GM12864 (cell line): ENCODE results near the gene B3GALT4.

Experiments
- DNase-seq: peaks from one replicate; pipeline ENCODE4 v3.0.0-alpha.2; 2011; ENCODE audit warnings: low read depth
- H3K4me3 ChIP-seq: 2 replicates; pipeline ENCODE4 v1.5.1; 2011; ENCODE audit warnings: mild to moderate bottlenecking, low read depth, low read length, control low read depth
- TF ChIP-seq, protein P1 (sequence below): IDR thresholded peaks from 2 replicates; pipeline ENCODE4 v1.5.1; 2011; ENCODE audit warnings: low read depth, mild to moderate bottlenecking, moderate library complexity, low read length, control low read depth, inconsistent platforms; ENCODE audit errors: missing control alignments

Gene B3GALT4

DNA sequence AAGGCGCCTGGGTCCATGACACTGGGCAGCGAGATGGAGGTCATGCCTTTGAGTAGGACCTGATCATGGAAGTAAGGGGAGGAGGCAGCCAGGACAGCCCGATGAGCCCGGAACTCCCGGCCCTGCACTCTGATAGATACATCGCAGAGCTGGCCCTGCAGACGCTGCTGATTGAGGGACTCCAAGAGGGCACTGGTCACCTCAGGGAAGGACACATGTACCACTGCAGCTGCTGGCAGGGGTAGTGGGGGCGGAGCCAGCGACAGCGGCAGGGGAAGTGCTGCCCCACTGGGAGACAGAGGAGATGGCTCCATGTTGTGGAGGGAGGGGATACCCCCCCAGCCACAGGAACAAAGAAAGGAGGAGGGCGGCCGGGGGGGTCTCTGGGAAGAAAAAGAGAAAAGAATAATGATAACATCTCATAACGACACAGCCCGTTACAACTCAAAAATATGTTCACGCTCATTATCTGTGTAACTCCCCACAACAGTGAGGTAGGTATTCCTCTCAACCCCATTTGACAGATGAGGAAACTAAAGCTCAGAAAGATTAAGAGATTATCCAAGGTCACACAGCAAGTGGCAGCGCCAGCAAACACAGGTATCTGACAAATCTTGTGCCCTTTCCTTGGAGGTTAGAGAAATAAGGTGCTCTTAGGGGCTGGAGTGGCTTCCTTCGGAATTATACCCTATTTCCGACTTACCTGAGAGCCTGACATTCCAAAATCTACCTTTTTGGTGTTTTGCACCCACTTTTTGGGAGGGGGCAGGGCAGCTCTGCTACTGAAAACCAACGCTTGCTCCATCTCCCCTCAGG is 39.9 kb downstream of the B3GALT4 start:
- TF ChIP-seq, protein P1, sequence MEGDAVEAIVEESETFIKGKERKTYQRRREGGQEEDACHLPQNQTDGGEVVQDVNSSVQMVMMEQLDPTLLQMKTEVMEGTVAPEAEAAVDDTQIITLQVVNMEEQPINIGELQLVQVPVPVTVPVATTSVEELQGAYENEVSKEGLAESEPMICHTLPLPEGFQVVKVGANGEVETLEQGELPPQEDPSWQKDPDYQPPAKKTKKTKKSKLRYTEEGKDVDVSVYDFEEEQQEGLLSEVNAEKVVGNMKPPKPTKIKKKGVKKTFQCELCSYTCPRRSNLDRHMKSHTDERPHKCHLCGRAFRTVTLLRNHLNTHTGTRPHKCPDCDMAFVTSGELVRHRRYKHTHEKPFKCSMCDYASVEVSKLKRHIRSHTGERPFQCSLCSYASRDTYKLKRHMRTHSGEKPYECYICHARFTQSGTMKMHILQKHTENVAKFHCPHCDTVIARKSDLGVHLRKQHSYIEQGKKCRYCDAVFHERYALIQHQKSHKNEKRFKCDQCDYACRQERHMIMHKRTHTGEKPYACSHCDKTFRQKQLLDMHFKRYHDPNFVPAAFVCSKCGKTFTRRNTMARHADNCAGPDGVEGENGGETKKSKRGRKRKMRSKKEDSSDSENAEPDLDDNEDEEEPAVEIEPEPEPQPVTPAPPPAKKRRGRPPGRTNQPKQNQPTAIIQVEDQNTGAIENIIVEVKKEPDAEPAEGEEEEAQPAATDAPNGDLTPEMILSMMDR = no peak
- H3K4me3 ChIP-seq = peak overlapping the region; percentile 46
- DNase-seq = no peak

DNA sequence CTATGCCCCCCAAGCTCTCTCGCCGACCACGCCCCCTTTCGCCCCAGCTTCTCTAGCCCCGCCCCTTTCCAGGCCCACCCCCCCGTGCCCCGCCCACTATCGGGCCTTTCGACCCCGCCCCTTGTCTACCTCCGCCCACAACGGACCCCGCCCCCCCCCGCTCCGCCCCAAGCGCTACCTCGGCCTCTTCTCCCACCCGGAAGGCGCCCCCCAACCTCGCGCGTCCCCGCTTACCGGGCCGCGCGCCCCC is 40.4 kb downstream of the B3GALT4 start:
- H3K4me3 ChIP-seq = peak overlapping the region; percentile 46
- no peak for DNase-seq
- TF ChIP-seq, protein P1 = no peak

DNA sequence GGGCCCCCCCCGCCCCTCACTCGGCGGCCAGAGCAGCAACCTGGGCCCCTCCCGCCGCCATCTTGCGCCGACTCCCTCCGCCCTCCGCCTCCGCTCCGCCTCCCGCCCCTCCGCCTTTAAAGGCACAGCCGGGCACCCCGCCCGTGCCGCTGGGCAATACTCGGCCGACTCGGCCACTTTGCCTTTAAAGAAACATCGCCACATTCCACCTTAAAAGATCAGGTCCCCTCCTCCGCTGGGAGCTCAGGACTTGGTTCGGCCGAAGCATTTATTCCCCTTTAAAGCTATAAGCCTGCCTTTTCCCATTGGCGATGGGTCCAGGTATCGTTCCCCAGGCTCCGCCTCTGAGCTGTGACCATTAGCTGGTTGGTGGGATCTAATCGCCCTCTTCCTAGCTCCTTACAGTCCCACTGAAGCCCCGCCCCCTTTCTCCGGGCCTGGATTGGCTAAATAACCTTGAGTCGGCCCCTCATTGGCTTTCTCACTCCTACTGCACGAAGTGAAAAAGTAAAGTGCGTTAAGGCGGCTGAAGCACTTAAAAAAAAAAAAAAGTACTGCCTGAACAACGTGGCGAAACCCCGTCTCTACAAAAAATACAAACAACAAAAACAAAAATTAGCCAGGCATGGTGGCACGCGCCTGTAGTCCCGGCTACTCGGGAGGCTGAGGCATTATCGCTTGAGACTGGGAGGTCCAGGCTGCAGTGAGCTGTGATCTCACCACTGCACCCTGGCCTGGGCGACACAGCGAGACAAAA is 40.9 kb downstream of the B3GALT4 start, which contains the start of gene ZBTB22:
Gene ZBTB22, minus strand, starts transcription at position 76 of the 757 bp plus-strand sequence. CDS start 828 bp downstream, outside the sequence.
- H3K4me3 ChIP-seq = peak within 1 kb of the TSS; percentile 53
- TF ChIP-seq, protein P1 = no peak
- peak; percentile 96 for DNase-seq

DNA sequence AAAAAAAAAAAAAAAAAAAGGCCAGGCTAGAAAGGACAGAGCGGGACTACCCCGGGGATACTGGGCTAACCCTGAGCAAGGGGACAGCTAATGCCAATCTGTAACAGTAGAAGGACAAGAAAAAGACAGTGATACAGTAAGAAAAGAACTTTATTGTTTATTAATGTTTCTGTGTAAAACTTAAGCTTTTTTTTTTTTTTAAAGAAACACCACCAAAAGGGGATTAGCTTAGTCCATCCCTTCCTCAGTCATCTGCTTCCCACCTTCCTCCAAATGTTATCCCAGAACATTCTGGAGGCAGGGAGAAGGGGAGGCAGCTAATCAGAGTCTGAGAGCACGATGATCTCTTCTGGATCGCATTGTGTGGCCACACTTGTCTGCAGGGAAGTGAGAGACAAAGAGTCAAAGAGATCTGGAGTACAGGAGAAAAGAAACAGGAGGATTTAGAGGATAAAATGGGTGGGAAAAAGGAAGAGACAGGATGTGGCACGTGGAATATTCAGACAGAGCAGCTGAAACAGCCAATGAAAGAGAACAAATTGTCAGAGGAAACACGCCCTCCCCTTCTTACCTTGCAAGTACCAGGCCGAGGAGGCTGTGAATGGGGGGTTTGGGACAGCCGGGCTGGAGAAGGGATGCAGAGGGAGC is 41.6 kb downstream of the B3GALT4 start:
- peak overlapping the region; percentile 34 for H3K4me3 ChIP-seq
- no peak for DNase-seq
- TF ChIP-seq, protein P1 = no peak

DNA sequence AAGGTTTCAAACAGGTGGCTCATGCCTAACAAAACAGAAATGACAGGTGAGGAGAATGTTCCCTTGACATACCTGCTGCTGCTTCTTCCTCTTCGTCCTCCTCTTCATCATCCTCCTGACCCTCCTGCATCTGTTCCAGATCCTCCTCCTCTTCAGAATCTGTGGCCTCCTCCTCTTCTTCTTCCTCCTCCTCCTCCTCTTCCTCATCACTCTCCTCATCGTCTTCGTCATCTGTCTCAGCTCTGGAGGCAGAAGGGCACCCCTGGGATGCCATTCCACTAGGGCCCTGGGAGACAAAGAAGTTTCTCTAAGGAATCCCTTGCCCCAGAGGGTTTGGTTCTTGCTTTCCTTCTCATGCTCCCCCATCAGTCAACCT is 43.0 kb downstream of the B3GALT4 start:
- DNase-seq = no peak
- TF ChIP-seq, protein P1 = no peak
- H3K4me3 ChIP-seq = no peak overlapping the region

DNA sequence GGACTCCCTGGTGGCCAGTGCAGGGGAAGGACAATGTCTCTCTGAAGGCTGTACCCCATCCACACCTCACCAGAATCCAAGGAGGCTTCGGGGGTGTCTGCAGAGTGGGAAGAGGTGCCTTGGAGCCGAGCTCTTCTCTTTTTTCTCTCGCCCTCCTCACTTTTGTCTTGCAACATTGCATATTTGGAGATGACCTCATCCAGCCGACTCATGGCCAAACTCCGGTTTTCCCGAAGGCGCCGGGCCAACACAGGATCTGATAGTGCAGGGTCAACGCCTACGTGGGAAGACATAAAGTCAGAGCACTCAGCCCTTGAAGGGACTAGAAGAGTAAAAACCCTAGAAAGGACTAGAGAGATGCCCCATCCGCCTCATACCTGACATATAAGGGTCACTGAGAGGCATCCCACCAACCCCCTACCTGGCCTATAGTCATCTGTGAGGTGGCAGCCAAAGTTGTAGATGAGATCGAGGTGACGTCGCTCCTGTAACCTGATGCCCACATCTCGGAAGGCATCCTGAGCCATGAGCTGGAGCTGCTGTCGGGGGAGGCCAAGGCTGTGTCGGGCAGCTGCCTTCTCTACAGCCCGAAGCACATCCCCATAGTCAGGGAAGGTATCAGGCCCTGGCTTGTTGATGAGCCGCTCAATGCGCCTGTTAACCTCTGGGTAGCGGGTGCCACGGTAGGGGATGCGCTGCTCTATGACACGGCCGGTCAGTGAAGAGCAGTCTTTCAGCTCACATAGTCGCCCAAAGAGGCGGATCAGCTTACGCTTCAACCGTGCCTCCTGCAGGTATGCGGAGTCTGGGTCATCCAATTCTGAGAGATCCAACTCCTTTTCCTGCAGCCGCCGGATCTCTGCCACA is 43.6 kb downstream of the B3GALT4 start:
- no peak overlapping the region for H3K4me3 ChIP-seq
- no peak for DNase-seq
- TF ChIP-seq, protein P1 = no peak
